Measurements from ENCODE around the gene SDE2.

DNA sequence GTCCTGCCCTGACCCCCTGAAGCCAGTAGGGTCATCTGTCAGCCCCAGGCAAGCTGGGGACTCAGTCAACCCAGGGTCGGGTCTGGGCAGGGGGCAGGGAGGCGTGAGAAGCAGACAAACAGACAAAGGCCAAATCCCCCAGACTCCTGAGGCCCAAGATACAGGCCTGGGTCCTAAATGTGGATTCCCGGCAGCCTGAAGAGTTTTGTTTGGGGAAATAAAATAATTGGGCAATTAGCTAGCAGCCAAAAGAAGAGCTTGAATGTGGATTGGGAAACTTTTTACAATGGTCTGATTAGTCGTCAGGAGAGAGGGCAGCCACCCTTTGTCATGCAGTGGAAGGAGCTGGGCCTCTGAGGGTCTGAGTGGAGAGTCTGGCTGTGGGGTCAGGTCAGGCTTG is 53.6 kb downstream of the SDE2 start:
- TF ChIP-seq POLR2A (IDR thresholded peaks at IDR 0.05), result no peak
- TF ChIP-seq, protein P1, sequence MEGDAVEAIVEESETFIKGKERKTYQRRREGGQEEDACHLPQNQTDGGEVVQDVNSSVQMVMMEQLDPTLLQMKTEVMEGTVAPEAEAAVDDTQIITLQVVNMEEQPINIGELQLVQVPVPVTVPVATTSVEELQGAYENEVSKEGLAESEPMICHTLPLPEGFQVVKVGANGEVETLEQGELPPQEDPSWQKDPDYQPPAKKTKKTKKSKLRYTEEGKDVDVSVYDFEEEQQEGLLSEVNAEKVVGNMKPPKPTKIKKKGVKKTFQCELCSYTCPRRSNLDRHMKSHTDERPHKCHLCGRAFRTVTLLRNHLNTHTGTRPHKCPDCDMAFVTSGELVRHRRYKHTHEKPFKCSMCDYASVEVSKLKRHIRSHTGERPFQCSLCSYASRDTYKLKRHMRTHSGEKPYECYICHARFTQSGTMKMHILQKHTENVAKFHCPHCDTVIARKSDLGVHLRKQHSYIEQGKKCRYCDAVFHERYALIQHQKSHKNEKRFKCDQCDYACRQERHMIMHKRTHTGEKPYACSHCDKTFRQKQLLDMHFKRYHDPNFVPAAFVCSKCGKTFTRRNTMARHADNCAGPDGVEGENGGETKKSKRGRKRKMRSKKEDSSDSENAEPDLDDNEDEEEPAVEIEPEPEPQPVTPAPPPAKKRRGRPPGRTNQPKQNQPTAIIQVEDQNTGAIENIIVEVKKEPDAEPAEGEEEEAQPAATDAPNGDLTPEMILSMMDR (IDR thresholded peaks at IDR 0.05), result no peak
